Central memory CD4-positive, alpha-beta T cell (primary cell): ENCODE measurements around the gene HIPK4.
A peak's percentile ranks its signal among the peaks of the same experiment; 100 is the strongest.
"Not testable (repeated sequence)": the region's sequence is repeated elsewhere in the genome, so short reads cannot be mapped to it uniquely, and the experiment has no call there.

Source experiments
- DNase-seq: peaks from one replicate; pipeline ENCODE4 v3.0.0; 2022

HIPK4 gene

DNA sequence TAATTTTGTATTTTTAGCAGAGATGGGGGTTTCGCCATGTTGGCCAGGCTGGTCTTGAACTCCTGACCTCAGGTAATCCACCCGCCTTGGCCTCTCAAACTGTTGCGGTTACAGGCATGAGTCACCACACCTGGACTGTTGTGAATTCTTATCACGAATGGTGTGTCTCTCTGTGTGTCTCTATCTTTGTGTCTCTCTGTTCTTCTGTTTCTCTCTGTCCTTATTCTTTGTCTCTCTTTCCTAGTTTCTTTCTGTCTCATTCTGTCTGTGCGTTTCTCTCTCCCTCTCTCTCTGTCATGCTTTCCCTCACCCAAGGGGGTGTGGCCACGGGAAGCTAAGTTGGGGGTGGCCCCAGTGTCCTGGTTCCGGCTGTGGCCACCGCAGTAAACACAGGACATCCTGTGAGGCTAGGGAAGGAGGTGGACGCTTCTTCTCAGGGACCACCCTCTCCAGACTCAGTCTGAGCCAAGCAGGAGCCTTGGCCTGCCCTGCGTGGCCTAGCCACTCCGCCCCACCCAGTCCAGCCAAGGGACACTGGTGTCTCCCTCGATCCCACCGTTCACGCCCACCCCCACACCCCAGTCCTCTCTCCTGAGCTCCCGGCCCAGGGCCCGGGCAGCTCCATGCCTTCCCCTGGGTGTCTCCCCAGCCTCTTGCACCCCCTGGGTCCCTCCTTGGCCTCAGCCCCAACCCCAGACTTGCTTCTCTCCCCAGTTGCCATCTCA, 27.1 kb upstream of the HIPK4 start:
- peak; percentile 28 for DNase-seq

GRCh38 chr19:40415768-40416167, 25.8 kb upstream of the HIPK4 start:
- no peak for DNase-seq

- no peak for DNase-seq
These were observed 24.9 kb upstream of the HIPK4 start for GRCh38 chr19:40414542-40415535.

GRCh38 chr19:40413291-40413845, 23.4 kb upstream of the HIPK4 start, which contains the start of gene PRX:
Gene PRX, minus strand, starts transcription at chr19:40413378. Its CDS starts 5,446 bp downstream, at chr19:40407932.
- DNase-seq, result no peak

- no peak for DNase-seq
These were observed 22.9 kb upstream of the HIPK4 start for GRCh38 chr19:40412866-40413265.

DNA sequence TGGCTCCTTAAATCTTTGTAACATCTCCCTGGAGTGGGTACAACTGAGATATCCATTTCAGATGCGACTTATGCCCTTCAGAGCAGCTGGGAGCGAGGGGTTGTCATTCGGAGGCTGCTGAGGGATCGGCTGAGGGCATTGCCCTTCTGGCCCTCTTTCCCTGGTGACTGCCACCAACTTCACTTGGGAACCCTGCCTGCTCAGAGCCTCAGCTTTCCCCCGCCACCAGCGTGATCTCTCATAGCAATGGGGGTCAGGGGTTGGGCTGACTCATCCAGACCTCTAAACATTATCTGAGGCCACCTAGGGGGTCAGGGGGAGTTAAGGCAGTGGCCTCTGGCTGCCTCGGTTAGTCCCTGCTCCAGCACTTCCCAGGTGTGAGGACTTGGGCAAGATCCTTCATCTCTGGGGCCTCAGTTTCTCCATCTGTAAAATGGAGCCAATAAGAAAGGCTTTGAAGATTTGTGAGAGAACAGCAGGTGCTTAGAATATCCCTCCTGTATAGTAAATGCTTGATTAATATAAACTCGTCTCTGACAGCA, 22.0 kb upstream of the HIPK4 start:
- DNase-seq, result no peak

DNA sequence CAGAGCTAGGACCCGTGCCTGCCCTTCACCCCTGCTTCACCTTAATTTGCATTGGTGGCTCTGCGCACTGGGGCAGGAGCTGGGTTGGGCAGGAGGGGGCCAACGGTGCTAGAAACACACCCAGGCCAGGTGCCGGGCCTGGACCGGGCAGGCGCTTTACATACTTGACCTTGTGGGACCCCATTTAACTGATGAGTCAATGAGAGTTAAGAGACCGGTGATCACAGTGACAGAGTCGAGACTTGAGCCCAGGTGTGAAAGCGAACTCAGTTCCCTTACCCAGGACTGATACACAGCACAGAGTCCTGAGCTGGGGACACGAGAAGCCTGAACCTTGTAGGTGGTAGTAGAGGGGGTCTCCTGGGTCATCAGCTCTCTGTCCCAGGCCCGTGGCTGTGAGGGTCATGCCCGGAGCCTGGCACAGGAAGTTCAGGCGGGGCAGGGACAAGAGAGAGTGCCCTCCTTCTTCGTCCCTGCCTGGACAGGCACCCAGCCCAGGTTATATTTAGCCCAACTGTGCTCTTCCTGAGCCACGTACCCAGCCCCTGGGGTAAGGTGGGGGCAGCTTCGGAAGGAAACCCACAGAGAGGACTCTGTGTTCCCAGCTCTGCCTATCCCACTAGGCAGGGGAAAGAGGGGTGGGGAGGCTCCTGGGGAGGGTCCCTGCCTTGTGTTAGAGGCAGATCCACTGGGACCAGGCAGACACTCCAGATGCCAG, 21.3 kb upstream of the HIPK4 start:
- DNase-seq, result no peak

DNA sequence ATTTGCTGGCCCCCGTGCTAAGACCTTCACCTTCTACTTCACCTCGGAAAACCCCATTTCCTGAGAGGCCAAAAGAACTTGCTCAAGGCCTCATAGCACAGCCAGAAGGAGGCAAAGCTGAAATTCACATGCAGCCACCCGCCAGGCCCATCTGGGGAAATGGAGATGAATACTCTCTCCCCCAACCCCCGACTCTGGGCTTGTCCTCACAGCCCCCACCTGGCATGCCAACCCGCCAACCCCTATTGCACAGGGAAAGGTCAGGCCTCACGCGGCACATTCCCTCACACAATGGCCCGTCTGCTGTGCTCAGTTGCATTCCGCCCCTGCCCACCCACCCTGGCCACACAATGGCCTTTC, 20.0 kb upstream of the HIPK4 start:
- DNase-seq, result no peak

- not testable (repeated sequence) for DNase-seq
These were observed 18.6 kb upstream of the HIPK4 start for GRCh38 chr19:40408598-40408925.

DNA sequence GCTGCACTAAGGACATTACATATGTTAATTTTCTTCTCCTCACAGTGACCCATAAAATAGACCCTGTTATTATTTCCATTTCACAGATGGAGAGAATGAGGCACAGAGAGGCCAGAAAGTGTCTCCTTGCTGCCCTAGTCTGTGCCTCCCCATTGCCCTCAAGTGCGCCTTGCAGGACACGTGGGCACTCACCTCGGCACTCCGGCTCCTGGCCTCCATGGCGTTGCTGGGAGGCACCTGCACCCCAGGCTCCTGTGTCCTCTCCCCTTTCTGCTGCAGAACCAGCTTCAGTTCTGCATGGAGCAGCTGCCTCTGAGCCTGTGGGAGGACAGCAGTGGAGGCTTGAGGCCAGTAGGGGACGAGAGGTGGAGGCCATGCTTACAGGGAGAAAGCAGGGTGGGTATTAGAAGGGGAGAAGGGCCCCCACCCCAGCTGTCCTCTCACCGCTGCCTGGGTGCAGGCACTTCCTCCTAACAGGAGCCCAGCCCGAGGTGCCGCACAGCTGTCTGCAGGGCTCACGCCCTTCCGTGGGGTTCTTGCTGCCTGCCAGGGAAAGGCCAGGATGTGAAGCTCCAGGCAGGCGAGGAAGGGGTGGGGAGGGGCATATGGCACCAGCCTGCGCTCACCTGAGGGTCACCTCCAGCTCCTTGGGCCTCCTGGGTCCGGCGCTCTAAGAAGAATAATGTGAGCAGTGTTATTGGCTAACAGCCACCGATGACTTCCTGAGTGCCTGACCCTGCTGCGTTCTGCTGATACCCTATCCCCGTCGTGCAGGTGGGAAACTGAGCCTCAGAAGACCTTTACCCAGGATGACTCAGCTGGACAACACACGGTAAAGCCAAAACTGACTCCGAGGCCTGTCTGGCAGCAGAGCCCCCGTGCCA, 18.0 kb upstream of the HIPK4 start:
- no peak for DNase-seq

DNA sequence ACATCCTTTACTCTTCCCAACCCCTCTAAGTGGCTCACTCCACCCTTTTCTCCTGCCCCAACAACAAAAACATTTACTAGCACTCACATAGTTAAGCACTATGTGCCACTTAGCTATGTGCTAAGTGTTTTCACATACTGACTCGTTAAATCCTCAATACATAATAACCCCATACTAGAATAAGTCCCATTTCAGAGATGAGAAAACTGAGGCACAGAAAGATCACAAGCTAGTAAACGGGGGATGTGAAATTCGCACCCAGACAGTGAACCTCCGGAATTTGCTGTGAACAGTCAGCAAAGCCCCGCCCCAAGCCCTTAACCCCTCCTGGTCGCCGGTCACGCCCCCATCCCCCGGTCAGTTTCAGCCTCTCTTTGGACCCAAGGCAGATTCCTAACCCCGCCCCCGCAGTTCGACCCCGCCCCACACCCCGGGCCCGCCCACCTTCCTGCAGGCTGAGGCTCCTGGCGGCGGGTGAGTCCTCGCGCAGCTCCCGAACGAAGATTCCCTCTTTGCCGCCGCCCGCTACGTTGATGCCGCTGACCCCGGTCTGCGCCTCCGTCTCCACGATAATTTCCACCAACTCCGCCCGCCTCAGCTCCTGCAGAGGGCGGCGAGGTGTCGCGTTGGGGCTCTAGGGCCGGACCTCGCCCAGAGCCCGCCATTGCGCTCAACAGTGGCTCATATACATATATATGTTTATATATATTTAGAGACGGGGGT, 13.4 kb upstream of the HIPK4 start:
- DNase-seq, result peak; percentile 56

DNA sequence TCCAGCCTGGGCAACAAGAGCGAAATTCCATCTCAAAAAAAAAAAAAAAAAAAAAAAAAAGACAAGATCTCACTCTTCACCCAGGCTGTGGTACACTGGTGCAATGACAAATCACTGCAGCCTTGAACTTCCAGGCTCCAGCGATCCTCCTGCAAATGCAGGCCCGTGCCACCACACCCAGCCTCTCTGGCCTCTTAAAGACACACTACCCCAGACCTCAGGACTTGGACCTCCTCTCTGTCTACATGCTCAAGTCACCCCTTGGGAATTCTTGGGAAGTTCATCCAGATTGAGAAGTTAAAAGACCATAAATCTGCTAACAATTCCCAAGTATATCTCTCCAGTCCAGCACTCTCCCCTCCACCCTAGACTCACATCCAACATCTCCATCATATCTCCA, 10.6 kb upstream of the HIPK4 start:
- no peak for DNase-seq

DNA sequence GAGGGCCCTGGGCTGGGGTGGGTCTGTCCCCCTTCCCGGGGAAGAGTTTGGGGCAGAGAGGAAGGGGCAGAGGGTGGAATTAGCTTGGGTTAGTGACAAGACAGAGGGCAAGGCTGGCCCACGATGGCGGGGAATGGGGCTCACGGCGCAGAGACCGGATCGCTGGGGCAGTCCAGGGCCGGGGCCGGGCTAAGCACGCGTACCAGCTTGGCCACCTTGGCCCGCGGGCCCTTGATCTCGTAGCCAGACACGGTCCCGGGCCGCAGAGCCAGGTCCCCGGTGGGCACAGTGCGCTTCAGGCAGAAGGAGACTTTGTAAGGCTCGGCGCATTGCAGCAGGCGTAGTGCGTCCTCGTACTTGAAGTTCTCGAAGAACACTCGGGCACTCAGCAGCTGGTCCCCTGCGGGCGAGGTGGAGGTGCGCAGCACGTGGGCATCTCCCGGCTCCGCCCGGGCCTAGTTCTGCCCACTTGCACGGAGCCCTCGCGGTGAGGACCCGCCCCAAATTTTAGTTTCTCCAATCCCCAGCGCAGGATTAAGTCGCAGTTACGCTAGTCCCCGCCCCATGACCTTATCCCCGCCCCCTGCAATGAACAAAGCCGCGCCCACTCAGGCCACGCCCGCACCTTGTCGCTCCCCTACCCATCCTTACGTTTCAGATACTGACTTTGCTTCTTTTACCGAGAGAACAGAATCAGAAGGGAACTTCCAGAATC, 8.6 kb upstream of the HIPK4 start:
- DNase-seq, result peak; percentile 48

DNA sequence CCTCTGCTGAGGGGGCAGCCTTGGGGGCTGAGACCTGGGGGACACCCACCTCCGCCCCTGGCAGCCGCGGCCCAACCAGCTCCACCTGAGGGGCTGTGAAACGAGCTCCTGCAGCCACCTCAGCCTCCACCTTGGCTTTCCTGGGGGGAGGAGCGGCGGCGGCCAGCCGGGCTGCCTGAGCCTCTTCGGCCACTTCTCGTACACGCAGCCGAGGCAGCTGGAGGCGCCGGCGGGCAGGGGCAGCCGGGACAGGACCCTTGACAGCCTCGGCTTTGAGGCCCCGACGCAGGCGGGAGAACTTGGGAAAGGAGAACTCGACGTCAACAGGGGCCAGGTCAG, 7.6 kb upstream of the HIPK4 start:
- no peak for DNase-seq

- no peak for DNase-seq
These were observed 7.0 kb upstream of the HIPK4 start for GRCh38 chr19:40396886-40397567.

- no peak for DNase-seq
These were observed 6.0 kb upstream of the HIPK4 start for GRCh38 chr19:40395956-40396355.

- DNase-seq, result no peak
These were observed 4.8 kb upstream of the HIPK4 start for GRCh38 chr19:40394816-40395210.

DNA sequence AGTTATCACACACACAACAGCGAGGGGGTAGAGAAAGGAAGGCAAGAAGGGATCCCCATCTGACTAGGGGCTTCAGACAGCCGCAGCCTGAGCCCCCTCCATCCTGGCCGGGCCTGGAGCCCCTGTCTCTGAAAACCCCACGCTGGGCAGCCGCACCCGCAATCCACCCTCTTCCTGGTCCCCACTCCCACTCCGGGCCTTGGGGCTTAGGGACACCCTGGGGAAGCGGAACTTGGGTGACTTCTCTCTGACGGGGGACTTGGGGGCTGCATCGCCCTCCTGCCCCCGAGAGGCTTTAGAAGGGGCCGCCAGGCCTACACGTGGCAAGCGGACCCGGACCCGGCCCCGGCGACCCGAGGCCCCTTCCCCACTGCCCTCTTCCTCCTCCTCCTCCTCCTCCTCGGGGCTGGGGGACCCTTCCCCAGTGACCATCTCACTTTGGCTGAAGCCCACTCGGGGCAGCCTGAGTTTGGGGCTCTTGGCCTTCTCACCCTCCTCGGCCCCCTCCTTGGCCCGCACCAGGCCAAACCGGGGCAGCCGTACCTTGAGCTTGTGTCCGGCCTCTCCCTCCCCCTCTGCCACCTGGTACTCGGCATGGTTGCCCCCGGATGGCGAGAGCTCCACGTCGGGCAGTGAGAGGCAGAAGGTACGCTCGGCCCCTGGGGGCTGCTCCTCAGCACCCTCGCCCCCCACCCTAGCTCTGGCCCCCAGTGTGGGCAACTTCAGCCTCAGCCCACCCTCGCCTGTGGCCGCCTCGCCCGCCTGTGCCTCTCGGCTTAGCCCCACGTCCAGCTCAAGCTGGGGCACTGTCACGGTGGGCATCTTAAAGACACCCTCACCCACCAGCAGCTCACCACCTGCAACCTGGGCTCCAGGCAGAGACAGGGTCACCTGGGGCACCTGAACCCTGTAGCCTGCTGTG, 4.2 kb upstream of the HIPK4 start:
- no peak for DNase-seq
